Effector CD4-positive, alpha-beta T cell (primary cell): Measurements from ENCODE around the gene G3BP2.
"Not testable (repeated sequence)": the region's sequence is repeated elsewhere in the genome, so short reads cannot be mapped to it uniquely, and the experiment has no call there.

Experiments used
- DNase-seq: peaks from one replicate; pipeline ENCODE4 v3.0.0-alpha.2; 2020
- total RNA-seq: gene quantifications from one replicate; lab custom pipeline; 2026; lab: John Stamatoyannopoulos, UW

G3BP2 gene
- total RNA-seq: 443 reads per million, percentile 97 among the genes with 10 or more reads in this experiment

- DNase-seq: peak; percentile 96
Measured at GRCh38 chr4:75673027-75673958, at the start of gene G3BP2. Gene G3BP2 (minus strand): TSS chr4:75673411. CDS start chr4:75662025, 11,386 bp downstream.

GRCh38 chr4:75722417-75722816 is 49.2 kb upstream of the G3BP2 start:
- DNase-seq: no peak

- no peak for DNase-seq
Measured at GRCh38 chr4:75718529-75718928, 45.3 kb upstream of the G3BP2 start.

GRCh38 chr4:75717408-75717807 is 44.2 kb upstream of the G3BP2 start:
- no peak for DNase-seq

GRCh38 chr4:75716054-75716453 is 42.8 kb upstream of the G3BP2 start:
- not testable (repeated sequence) for DNase-seq

- DNase-seq: no peak
Measured at GRCh38 chr4:75715105-75715799, 42.0 kb upstream of the G3BP2 start.

GRCh38 chr4:75714704-75715103 is 41.5 kb upstream of the G3BP2 start:
- no peak for DNase-seq

GRCh38 chr4:75714011-75714410 is 40.8 kb upstream of the G3BP2 start:
- DNase-seq: no peak

GRCh38 chr4:75710246-75710645 is 37.0 kb upstream of the G3BP2 start:
- no peak for DNase-seq

GRCh38 chr4:75708218-75708691 is 35.0 kb upstream of the G3BP2 start:
- peak; percentile 19 for DNase-seq

GRCh38 chr4:75705198-75705977 is 32.2 kb upstream of the G3BP2 start:
- no peak for DNase-seq

- no peak for DNase-seq
Measured at GRCh38 chr4:75702919-75703411, 29.8 kb upstream of the G3BP2 start.

GRCh38 chr4:75699299-75699698 is 26.1 kb upstream of the G3BP2 start:
- DNase-seq: no peak

GRCh38 chr4:75698963-75699228 is 25.7 kb upstream of the G3BP2 start:
- DNase-seq: no peak

- no peak for DNase-seq
Measured at GRCh38 chr4:75698162-75698962, 25.2 kb upstream of the G3BP2 start.

GRCh38 chr4:75696581-75696980 is 23.4 kb upstream of the G3BP2 start:
- DNase-seq: no peak

GRCh38 chr4:75696071-75696470 is 22.9 kb upstream of the G3BP2 start:
- DNase-seq: peak; percentile 8

GRCh38 chr4:75692066-75692465 is 18.9 kb upstream of the G3BP2 start:
- not testable (repeated sequence) for DNase-seq

GRCh38 chr4:75687125-75687524 is 13.9 kb upstream of the G3BP2 start:
- DNase-seq: not testable (repeated sequence)

- DNase-seq: no peak
Measured at GRCh38 chr4:75686346-75686745, 13.1 kb upstream of the G3BP2 start.

GRCh38 chr4:75685546-75686189 is 12.5 kb upstream of the G3BP2 start:
- no peak for DNase-seq
